SK-MEL-5 (cell line): ENCODE results near the gene UBAC1. TPM values are rescaled to one million over a fixed set of nuclear protein-coding genes. Genes with fewer than 3 reads are reported as not detected.
"Not testable (repeated sequence)": the region's sequence is repeated elsewhere in the genome, so short reads cannot be mapped to it uniquely, and the experiment has no call there.

Source experiments
- DNase-seq: peaks from one replicate; pipeline ENCODE4 v3.0.0-alpha.2; 2016; ENCODE audit warnings: low read depth, low spot score
- in situ Hi-C: cut with HindIII; loops from 2 replicates; pipeline ENCODE4 v1.10.0; 2016; ENCODE audit warnings: low sequenced_read_pairs, high pct_unique_total_duplicates, low pct_unique_long_range_greater_than_20kb
- total RNA-seq: library from RNA; depleted of rRNA; stranded (reverse); fragments of >200 nt; shearing (Covaris generic); gene quantifications from 2 replicates; pipeline ENCODE4 v1.2.3, GENCODE V29; 2014

UBAC1 gene
- total RNA-seq, 1 experiment from 2014 or later: 53.4 TPM

- DNase-seq: no peak
- in situ Hi-C loops: no loop called here
Measured at GRCh38 chr9:135951889-135952663, 9.1 kb downstream of the UBAC1 start.

- in situ Hi-C loops: not testable (repeated sequence)
Measured at GRCh38 chr9:135951310-135951709, 9.9 kb downstream of the UBAC1 start.

GRCh38 chr9:135950841-135951240 lies 10.3 kb downstream of the UBAC1 start:
- DNase-seq, in situ Hi-C loops: not testable (repeated sequence)

More at GRCh38 chr9:135951310-135951709, 9.9 kb downstream of the UBAC1 start:
- not testable (repeated sequence) for DNase-seq

GRCh38 chr9:135950135-135950682 lies 11.0 kb downstream of the UBAC1 start:
- DNase-seq: no peak
- in situ Hi-C loops: no loop called here

GRCh38 chr9:135949501-135950134 lies 11.6 kb downstream of the UBAC1 start:
- no peak for DNase-seq
- in situ Hi-C loops: no loop called here

GRCh38 chr9:135948968-135949367 lies 12.2 kb downstream of the UBAC1 start:
- in situ Hi-C loops: no loop called here

DNA sequence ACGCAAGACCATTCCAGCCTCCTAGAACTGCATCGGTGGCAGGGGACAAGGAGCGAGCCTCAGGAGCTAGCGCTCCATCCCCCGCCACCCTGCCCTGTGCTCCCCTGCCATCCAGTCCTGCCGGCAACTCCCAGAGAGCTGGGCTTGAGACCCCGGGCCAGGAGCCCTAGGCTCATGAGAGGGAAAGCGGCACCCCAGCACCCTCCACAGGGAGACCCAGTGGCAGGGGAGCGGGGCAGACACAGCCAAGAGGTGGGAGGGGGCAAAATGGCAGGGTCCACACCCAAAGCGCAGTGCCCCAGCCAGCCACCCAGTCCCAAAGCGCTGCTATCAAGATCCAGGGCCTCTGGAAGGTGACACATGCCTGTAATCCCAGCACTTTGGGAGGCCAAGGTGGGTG lies 12.7 kb downstream of the UBAC1 start:
- no peak for DNase-seq
- in situ Hi-C loops: no loop called here

More at GRCh38 chr9:135948968-135949367, 12.2 kb downstream of the UBAC1 start:
- no peak for DNase-seq

- in situ Hi-C loops: no loop called here
- no peak for DNase-seq
Measured at GRCh38 chr9:135947582-135947981, 13.6 kb downstream of the UBAC1 start.

DNA sequence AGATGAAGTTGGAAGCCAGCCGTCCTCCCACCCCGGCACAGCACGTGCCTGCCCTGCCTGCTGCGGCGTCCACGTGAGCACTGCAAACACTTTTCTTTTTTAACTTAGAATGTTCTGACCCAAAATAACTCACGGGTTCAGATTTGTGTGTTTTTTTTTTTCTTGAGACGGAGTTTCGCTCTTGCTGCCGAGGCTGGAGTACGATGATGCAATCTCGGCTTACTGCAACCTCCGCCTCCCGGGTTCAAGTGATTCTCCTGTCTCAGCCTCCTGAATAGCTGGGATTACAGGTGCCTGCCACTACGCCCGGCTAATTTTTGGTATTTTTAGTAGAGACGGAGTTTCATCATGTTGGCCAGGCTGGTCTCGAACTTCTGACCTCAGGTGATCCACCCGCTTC lies 14.1 kb downstream of the UBAC1 start:
- in situ Hi-C loops, DNase-seq: not testable (repeated sequence)

GRCh38 chr9:135946392-135946994 lies 14.7 kb downstream of the UBAC1 start:
- in situ Hi-C loops: no loop called here
- no peak for DNase-seq

DNA sequence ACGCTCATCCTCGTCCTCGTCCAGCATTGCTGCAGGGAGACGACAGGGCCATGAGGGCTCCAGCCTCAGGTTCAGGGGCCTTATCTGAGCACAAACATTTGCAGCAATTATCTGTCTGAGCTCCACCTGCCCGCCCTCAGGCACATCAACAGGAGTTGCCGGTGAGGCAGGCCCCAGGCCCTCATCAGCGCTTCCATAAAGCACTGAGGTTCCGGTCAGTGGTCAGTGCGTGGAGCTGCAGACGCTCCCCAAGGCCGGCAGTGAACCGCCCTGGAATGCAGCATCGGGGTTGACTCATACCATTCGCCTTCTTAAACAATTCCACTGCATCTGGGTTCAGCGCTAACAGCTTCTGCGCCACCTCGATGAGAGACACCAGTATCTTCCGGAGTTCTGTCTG lies 15.2 kb downstream of the UBAC1 start:
- no peak for DNase-seq
- in situ Hi-C loops: no loop called here

- in situ Hi-C loops: no loop called here
- DNase-seq: no peak
Measured at GRCh38 chr9:135944444-135945252, 16.5 kb downstream of the UBAC1 start.

GRCh38 chr9:135943604-135944003 lies 17.6 kb downstream of the UBAC1 start:
- DNase-seq, in situ Hi-C loops: not testable (repeated sequence)

GRCh38 chr9:135941288-135941995 lies 19.7 kb downstream of the UBAC1 start:
- no peak for DNase-seq
- in situ Hi-C loops: no loop called here

GRCh38 chr9:135939351-135940265 lies 21.6 kb downstream of the UBAC1 start:
- in situ Hi-C loops: no loop called here
- DNase-seq: no peak
